Breast epithelium (tissue), 4 donors: ENCODE results near the gene CXCL16. TPM values are rescaled to one million over a fixed set of nuclear protein-coding genes. Genes with fewer than 3 reads are reported as not detected.

ENCODE experiments used
- DNase-seq, 2 donors: peaks; one replicate each; pipeline ENCODE4 v3.0.0-alpha.2; 2019; ENCODE audit warnings: low spot score in 2 of 2
- H3K27ac ChIP-seq, 2 donors: fragments of 200-600 bp; sonication (generic) in 1 of 2; one replicate each; pipeline ENCODE4 v1.5.1; 2016 to 2019; ENCODE audit warnings: mild to moderate bottlenecking in 1 of 2
- H3K27me3 ChIP-seq, 2 donors: fragments of 200-600 bp; sonication (generic) in 1 of 2; one replicate each; pipeline versions ENCODE4 v1.5.1 to v1.6.0; 2017 to 2019; ENCODE audit warnings: control low read depth in 1 of 2, mild to moderate bottlenecking in 1 of 2
- H3K36me3 ChIP-seq: fragments of 200-600 bp; one replicate; pipeline ENCODE4 v1.5.1; 2019
- H3K4me1 ChIP-seq, 2 donors: fragments of 200-600 bp; sonication (generic); one replicate each; pipeline ENCODE4 v1.5.1; 2016 to 2019; ENCODE audit warnings: control low read depth in 1 of 2
- H3K4me3 ChIP-seq, 3 donors: fragments of 200-600 bp; sonication (generic); 1 replicate in 2 of 3; 2 replicates in 1 of 3; pipeline ENCODE4 v1.5.1; 2016 to 2019; ENCODE audit warnings: mild to moderate bottlenecking in 3 of 3, moderate library complexity in 2 of 3
- H3K9me3 ChIP-seq, 2 donors: fragments of 200-600 bp; sonication (generic) in 1 of 2; one replicate each; pipeline ENCODE4 v1.5.1; 2016 to 2019; ENCODE audit warnings: control low read depth in 1 of 2
- CTCF ChIP-seq, 3 donors: fragments of 450-650 bp; IDR thresholded peaks; one replicate each; pipeline ENCODE4 v1.5.1; 2016 to 2017; ENCODE audit warnings: antibody characterized with exemption in 3 of 3, mild to moderate bottlenecking in 3 of 3, moderate library complexity in 3 of 3
- POLR2A ChIP-seq: fragments of 450-650 bp; IDR thresholded peaks from one replicate; pipeline ENCODE4 v1.6.1; 2016; ENCODE audit warnings: antibody characterized with exemption, mild to moderate bottlenecking, moderate library complexity
- POLR2AphosphoS5 ChIP-seq, 3 donors: sonication (generic); formaldehyde crosslinking; IDR thresholded peaks; one replicate each; pipeline ENCODE4 v1.6.1; 2017; ENCODE audit warnings: antibody characterized with exemption in 3 of 3
- intact Hi-C: fragments of 100-400 bp; cut with DNase I; formaldehyde crosslinking; loops from one replicate; pipeline ENCODE4 v1.15.1; 2023; ENCODE audit warnings: low total_unique reads
- total RNA-seq, 3 donors: library from RNA; depleted of rRNA; stranded (reverse); fragments of >200 nt; gene quantifications; one replicate each; pipeline ENCODE4 v1.1.0, GENCODE V29; 2016

CXCL16 gene
- total RNA-seq, 3 donors from 2014 or later: 13.8 to 25.8 (median 18.6) TPM

- Histone ChIP-seq H3K36me3 (no peaks in the 10 kb centered on the region), H3K27me3 (peaks cover 0 to 3% of the 10 kb centered on the region in 2 donors), H3K4me3 (no peak overlapping the region), H3K27ac (no peak overlapping the region), H3K9me3 (no peaks in the 10 kb centered on the region), H3K4me1 (no peaks in the 10 kb centered on the region)
- intact Hi-C loops: loop anchor here (10.0 kb wide), 1 partner anchor 1947 kb away; no protein-coding TSS in a partner anchor
- no peak for DNase-seq
- TF ChIP-seq POLR2AphosphoS5 (IDR thresholded peaks at IDR 0.05) (no peak), POLR2A (no peak), CTCF (IDR thresholded peaks at IDR 0.05) (no peak)
These were observed 12.2 kb upstream of the CXCL16 start for GRCh38 chr17:4751932-4752331.

- no peak overlapping the region for H3K4me3 ChIP-seq
- TF ChIP-seq POLR2AphosphoS5 (IDR thresholded peaks at IDR 0.05) (no peak), CTCF (IDR thresholded peaks at IDR 0.05) (no peak), POLR2A (no peak)
- no peaks in the 10 kb centered on the region for H3K4me1 ChIP-seq
- no peak overlapping the region for H3K27ac ChIP-seq
- DNase-seq: no peak
- intact Hi-C loops: loop anchor here (10.0 kb wide), 1 partner anchor 1946 kb away; no protein-coding TSS in a partner anchor
- no peaks in the 10 kb centered on the region for H3K36me3 ChIP-seq
- H3K27me3 ChIP-seq: peaks cover 0 to 3% of the 10 kb centered on the region in 2 donors
- H3K9me3 ChIP-seq: no peaks in the 10 kb centered on the region
These were observed 10.9 kb upstream of the CXCL16 start for GRCh38 chr17:4750606-4751005.

GRCh38 chr17:4748686-4749085 lies 9.0 kb upstream of the CXCL16 start:
- TF ChIP-seq POLR2A: no peak
- no peak for TF ChIP-seq POLR2AphosphoS5 (IDR thresholded peaks at IDR 0.05)
- TF ChIP-seq CTCF (IDR thresholded peaks at IDR 0.05): no peak
- intact Hi-C loops: no loop called here
- peaks cover 0 to 3% of the 10 kb centered on the region in 2 donors for H3K27me3 ChIP-seq

GRCh38 chr17:4747847-4748246 lies 8.1 kb upstream of the CXCL16 start:
- TF ChIP-seq CTCF (IDR thresholded peaks at IDR 0.05) (no peak), POLR2A (no peak), POLR2AphosphoS5 (IDR thresholded peaks at IDR 0.05) (no peak)
- H3K4me1 ChIP-seq: no peaks in the 10 kb centered on the region
- H3K4me3 ChIP-seq: no peak overlapping the region
- no peak overlapping the region for H3K27ac ChIP-seq
- H3K9me3 ChIP-seq: no peaks in the 10 kb centered on the region
- H3K36me3 ChIP-seq: no peaks in the 10 kb centered on the region
- DNase-seq: no peak
- H3K27me3 ChIP-seq: peaks cover 0 to 2% of the 10 kb centered on the region in 2 donors
- intact Hi-C loops: no loop called here

More at GRCh38 chr17:4748686-4749085, 9.0 kb upstream of the CXCL16 start:
- Histone ChIP-seq H3K4me3 (no peak overlapping the region), H3K36me3 (no peaks in the 10 kb centered on the region), H3K9me3 (no peaks in the 10 kb centered on the region), H3K4me1 (no peaks in the 10 kb centered on the region), H3K27ac (no peak overlapping the region)
- no peak for DNase-seq

GRCh38 chr17:4744999-4745969 lies 5.6 kb upstream of the CXCL16 start:
- TF ChIP-seq CTCF (IDR thresholded peaks at IDR 0.05) (no peak), POLR2A (no peak), POLR2AphosphoS5 (IDR thresholded peaks at IDR 0.05) (no peak)
- no peak for DNase-seq
- Histone ChIP-seq H3K27me3 (no peaks in the 10 kb centered on the region), H3K36me3 (no peaks in the 10 kb centered on the region), H3K4me1 (no peaks in the 10 kb centered on the region), H3K27ac (no peak overlapping the region), H3K4me3 (no peak overlapping the region), H3K9me3 (no peaks in the 10 kb centered on the region)
- intact Hi-C loops: no loop called here
